ENCODE measurements around the gene PDE10A.

DNA sequence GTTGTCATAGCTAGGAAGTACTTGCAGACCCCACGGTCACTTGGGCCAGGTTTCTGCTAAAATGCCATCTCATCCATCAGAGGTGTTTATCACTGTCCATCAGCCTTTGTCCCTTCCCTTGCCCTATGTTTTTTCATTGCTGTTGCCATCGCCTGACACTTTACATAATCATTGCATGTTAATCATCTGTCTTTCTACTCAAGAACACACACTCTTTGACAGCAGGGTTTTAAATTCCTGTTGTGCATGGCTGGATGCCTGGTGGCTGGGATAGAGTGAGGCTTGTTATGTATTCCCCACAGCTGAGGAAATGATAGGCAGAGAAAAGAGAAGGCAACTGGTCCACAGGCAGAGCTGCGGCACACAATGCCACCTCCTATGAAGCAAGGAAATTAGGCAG, 341.9 kb downstream of the PDE10A start:
- TF ChIP-seq E2F6 (IDR thresholded peaks at IDR 0.05; ENCODE audit: borderline replicate concordance in 1 of 2, extremely low read depth in 1 of 2, insufficient read depth in 1 of 2, insufficient read length in 1 of 2, low read depth in 1 of 2, low read length in 1 of 2, poor library complexity in 1 of 2, severe bottlenecking in 1 of 2) (no peak), TEAD4 (IDR thresholded peaks at IDR 0.05; ENCODE audit: low read length) (no peak), TEAD4 (CRISPR knock-in tag; IDR thresholded peaks at IDR 0.05; ENCODE audit: borderline replicate concordance) (no peak), RCOR1 (IDR thresholded peaks at IDR 0.05; ENCODE audit: borderline replicate concordance in 1 of 2, low read depth in 2 of 2, low read length in 2 of 2) (no peak), ELF4 (CRISPR knock-in tag; IDR thresholded peaks at IDR 0.05) (no peak), HCFC1 (IDR thresholded peaks at IDR 0.05; ENCODE audit: low read depth, low read length) (no peak)
